GOT3 (cell line): ENCODE results near the gene ING1.

ENCODE experiments used
- DNase-seq: peaks from one replicate; lab custom pipeline; 2025; ENCODE audit warnings: mixed read lengths; lab: John Stamatoyannopoulos, UW

The ING1 gene

GRCh38 chr13:110771194-110771593, 57.7 kb downstream of the ING1 start:
- DNase-seq, result no peak

- no peak for DNase-seq
These were observed 58.8 kb downstream of the ING1 start for GRCh38 chr13:110772091-110772984.
